Endothelial cell of umbilical vein (primary cell): ENCODE results near the gene PKP4. TPM values are rescaled to one million over a fixed set of nuclear protein-coding genes. Genes with fewer than 3 reads are reported as not detected.

Experiments
- BruUV-seq: library from RNA; stranded (reverse); fragments of 400-500 nt; replicated peaks from 2 replicates; lab custom pipeline; 2021; lab: Mats Ljungman, UMichigan
- CTCF ChIA-PET: fragments of 300-600, 350-600 bp; sonication (Branson Sonifier 250); formaldehyde crosslinking; loops from one replicate; lab custom pipeline; 2021; ENCODE audit warnings: antibody characterized with exemption, inconsistent platforms; lab: Charles Lee
- POLR2A ChIA-PET: fragments of 300-600, 350-600 bp; sonication (Branson Sonifier 250); formaldehyde crosslinking; loops from one replicate; lab custom pipeline; 2021; ENCODE audit warnings: antibody characterized with exemption, inconsistent platforms; lab: Charles Lee
- DNase-seq: peaks from one replicate; pipeline ENCODE4 v3.0.0-alpha.2; 2011; ENCODE audit warnings: low read depth, low spot score
- FAIRE-seq: peaks from 2 replicates; lab custom pipeline; 2011; peaks lifted over from hg19 to GRCh38; lab: Jason Lieb, UNC
- H2AFZ ChIP-seq: 2 replicates; pipeline ENCODE4 v1.6.0; 2012; ENCODE audit warnings: low read depth, low read length, control low read depth, inconsistent platforms
- H3K27ac ChIP-seq: 2 replicates; pipeline ENCODE4 v1.5.1; 2011; ENCODE audit warnings: low read depth, mild to moderate bottlenecking, control low read depth, low read length, moderate library complexity; ENCODE audit not compliant: insufficient read depth
- H3K27me3 ChIP-seq, 2 experiments: 2 replicates each; pipeline versions ENCODE4 v1.6.0 to v1.6.1; 2011; ENCODE audit warnings: low read length in 2 of 2, mixed read lengths in 1 of 2; ENCODE audit not compliant: control insufficient read depth in 2 of 2, insufficient read depth in 2 of 2
- H3K36me3 ChIP-seq, 2 experiments: 2 replicates in 1 of 2; 3 replicates in 1 of 2; pipeline ENCODE4 v1.5.1; 2011; ENCODE audit warnings: low read length in 2 of 2, mild to moderate bottlenecking in 1 of 2, moderate library complexity in 1 of 2; ENCODE audit not compliant: control insufficient read depth in 2 of 2, insufficient read depth in 2 of 2; ENCODE audit errors: extremely low read depth in 1 of 2
- H3K4me1 ChIP-seq: 3 replicates; pipeline ENCODE4 v1.5.1; 2011; ENCODE audit warnings: mild to moderate bottlenecking, low read length; ENCODE audit not compliant: control insufficient read depth, insufficient read depth; ENCODE audit errors: extremely low read depth
- H3K4me2 ChIP-seq: 2 replicates; pipeline ENCODE4 v1.6.1; 2011; ENCODE audit warnings: low read length, control low read depth, mixed read lengths; ENCODE audit not compliant: insufficient read depth
- H3K4me3 ChIP-seq, 3 experiments: fragments of 200-600 bp in 1 of 3; sonication (generic), shearing (Covaris generic) in 1 of 3; replicated peaks in 1 of 3; 2 replicates each; pipeline ENCODE4 v1.5.1; 2011 to 2016; ENCODE audit warnings: control low read depth in 3 of 3, low read length in 3 of 3, mild to moderate bottlenecking in 2 of 3, inconsistent platforms in 1 of 3, low read depth in 1 of 3, moderate library complexity in 1 of 3; ENCODE audit not compliant: insufficient read depth in 1 of 3
- H3K79me2 ChIP-seq: 2 replicates; pipeline ENCODE4 v1.6.0; 2012; ENCODE audit warnings: low read length, inconsistent platforms; ENCODE audit not compliant: control insufficient read depth, insufficient read depth
- H3K9ac ChIP-seq: replicated peaks from 2 replicates; pipeline ENCODE3; 2011; ENCODE audit warnings: low read length, control low read depth; ENCODE audit not compliant: insufficient read depth; ENCODE audit errors: extremely low read depth
- H3K9me1 ChIP-seq: replicated peaks from 3 replicates; pipeline ENCODE4 v1.6.0; 2011; ENCODE audit warnings: mild to moderate bottlenecking, low read length; ENCODE audit not compliant: control insufficient read depth, insufficient read depth; ENCODE audit errors: extremely low read depth
- H3K9me3 ChIP-seq: replicated peaks from 2 replicates; pipeline ENCODE4 v1.5.1; 2012; ENCODE audit warnings: low read length, inconsistent platforms; ENCODE audit not compliant: control insufficient read depth, insufficient read depth
- H4K20me1 ChIP-seq: replicated peaks from 2 replicates; pipeline ENCODE3; 2011; ENCODE audit warnings: mild to moderate bottlenecking, low read length; ENCODE audit not compliant: control insufficient read depth, insufficient read depth; ENCODE audit errors: extremely low read depth
- EZH2 ChIP-seq: IDR thresholded peaks from 2 replicates; pipeline ENCODE4 v1.6.1; 2012; ENCODE audit warnings: borderline replicate concordance, low read depth, mild to moderate bottlenecking, moderate library complexity, low read length, inconsistent platforms; ENCODE audit not compliant: severe bottlenecking
- FOS ChIP-seq: IDR thresholded peaks from 2 replicates; pipeline ENCODE4 v1.6.1; 2011; ENCODE audit warnings: mild to moderate bottlenecking, low read length, moderate library complexity, borderline replicate concordance; ENCODE audit not compliant: insufficient read depth
- GATA2 ChIP-seq: IDR thresholded peaks from 2 replicates; pipeline ENCODE4 v1.7.0; 2011; ENCODE audit warnings: low read depth, mild to moderate bottlenecking, moderate library complexity, mixed read lengths, low read length; ENCODE audit not compliant: insufficient read length, insufficient read depth
- JUN ChIP-seq: IDR thresholded peaks from 2 replicates; pipeline ENCODE4 v1.6.1; 2011; ENCODE audit warnings: borderline replicate concordance, low read depth; ENCODE audit not compliant: insufficient read length, insufficient read depth
- MAX ChIP-seq: IDR thresholded peaks from 2 replicates; pipeline ENCODE4 v1.6.1; 2011; ENCODE audit not compliant: insufficient read depth, insufficient read length
- POLR2AphosphoS5 ChIP-seq: IDR thresholded peaks from 2 replicates; pipeline ENCODE4 v1.6.1; 2012; ENCODE audit warnings: low read depth, mild to moderate bottlenecking, control low read depth, low read length, moderate library complexity; ENCODE audit not compliant: insufficient read depth
- dilution Hi-C: fragments of 300-500 bp; cut with MboI; formaldehyde crosslinking; loops from one replicate; pipeline ENCODE4 v1.15.0; 2019; ENCODE audit warnings: low sequenced_read_pairs; ENCODE audit not compliant: extremely low pct_ligation_motif_present
- intact Hi-C: fragments of 100-400 bp; cut with micrococcal nuclease; formaldehyde crosslinking; loops from one replicate; pipeline ENCODE4 v1.10.0; 2022
- polyA plus RNA-seq, 4 experiments: library from polyadenylated mRNA; depleted of rRNA in 3 of 4; stranded (reverse) in 3 of 4; unstranded in 1 of 4; fragments of >200 nt; gene quantifications; 2 replicates each; pipeline versions ENCODE4 v1.2.1 to v1.2.3, GENCODE V29; 2011 to 2012; ENCODE audit warnings: missing spikeins in 1 of 4
- total RNA-seq: library from RNA; stranded (reverse); gene quantifications from 2 replicates; pipeline ENCODE4 v1.2.3, GENCODE V29; 2021

PKP4 gene
- total and polyA plus RNA-seq, 2 donors (not counting 3 experiments of a cell fraction or from before 2014, with no cell fraction given) = 35.4 to 68.5 TPM

- Histone ChIP-seq H3K9me1 (no peaks in the 10 kb centered on the region), H3K79me2 (no peaks in the 10 kb centered on the region), H3K27me3 (no peaks in the 10 kb centered on the region), H2AFZ (no peak overlapping the region), H3K4me2 (no peak overlapping the region), H3K4me3 (no peak overlapping the region), H3K9ac (no peak overlapping the region), H4K20me1 (no peaks in the 10 kb centered on the region), H3K9me3 (no peaks in the 10 kb centered on the region), H3K4me1 (peaks cover 7% of the 10 kb centered on the region), H3K27ac (no peak overlapping the region), H3K36me3 (peaks cover 2 to 6% of the 10 kb centered on the region in 2 experiments)
- intact Hi-C loops (loop anchor here (5.0 kb wide), 1 partner anchor 172 kb away; no protein-coding TSS in a partner anchor), dilution Hi-C loops (no loop called here)
- ChIA-PET CTCF (interaction anchor here (1.1 to 1.4 kb wide), 3 partner anchors 11 to 201 kb away, joined by 3 to 8 read pairs (median 6); no protein-coding TSS in a partner anchor), POLR2A (interaction anchor here (0.6 kb wide), 1 partner anchor 343 kb away, joined by 3 read pairs; no protein-coding TSS in a partner anchor)
- no peak for DNase-seq
- no TSS peak for BruUV-seq
- TF ChIP-seq GATA2 = no peak
- TF ChIP-seq JUN = no peak
- no peak for TF ChIP-seq POLR2AphosphoS5
- no peak for TF ChIP-seq MAX
- TF ChIP-seq EZH2 = no peak
- no peak for TF ChIP-seq FOS
- FAIRE-seq = no peak
Observed at GRCh38 chr2:158544998-158545397, 88.2 kb downstream of the PKP4 start.
